GM13976 (cell line): Measurements from ENCODE around the gene TMTC3.

Experiments used
- DNase-seq: peaks from one replicate; pipeline ENCODE4 v3.0.0; 2012; ENCODE audit warnings: low spot score
- in situ Hi-C: fragments of 300-500 bp; cut with MboI; formaldehyde crosslinking; loops from one replicate; pipeline ENCODE4 v1.12.0; 2022; ENCODE audit warnings: low sequenced_read_pairs, mixed read lengths, inconsistent platforms; ENCODE audit not compliant: unreplicated experiment
- TF ChIP-seq, protein P1 (sequence below): IDR thresholded peaks from 2 replicates; pipeline ENCODE4 v1.5.1; 2012; ENCODE audit warnings: borderline replicate concordance, mild to moderate bottlenecking; ENCODE audit not compliant: insufficient read depth; ENCODE audit errors: extremely low read depth, missing control alignments, control extremely low read depth

Gene TMTC3

DNA sequence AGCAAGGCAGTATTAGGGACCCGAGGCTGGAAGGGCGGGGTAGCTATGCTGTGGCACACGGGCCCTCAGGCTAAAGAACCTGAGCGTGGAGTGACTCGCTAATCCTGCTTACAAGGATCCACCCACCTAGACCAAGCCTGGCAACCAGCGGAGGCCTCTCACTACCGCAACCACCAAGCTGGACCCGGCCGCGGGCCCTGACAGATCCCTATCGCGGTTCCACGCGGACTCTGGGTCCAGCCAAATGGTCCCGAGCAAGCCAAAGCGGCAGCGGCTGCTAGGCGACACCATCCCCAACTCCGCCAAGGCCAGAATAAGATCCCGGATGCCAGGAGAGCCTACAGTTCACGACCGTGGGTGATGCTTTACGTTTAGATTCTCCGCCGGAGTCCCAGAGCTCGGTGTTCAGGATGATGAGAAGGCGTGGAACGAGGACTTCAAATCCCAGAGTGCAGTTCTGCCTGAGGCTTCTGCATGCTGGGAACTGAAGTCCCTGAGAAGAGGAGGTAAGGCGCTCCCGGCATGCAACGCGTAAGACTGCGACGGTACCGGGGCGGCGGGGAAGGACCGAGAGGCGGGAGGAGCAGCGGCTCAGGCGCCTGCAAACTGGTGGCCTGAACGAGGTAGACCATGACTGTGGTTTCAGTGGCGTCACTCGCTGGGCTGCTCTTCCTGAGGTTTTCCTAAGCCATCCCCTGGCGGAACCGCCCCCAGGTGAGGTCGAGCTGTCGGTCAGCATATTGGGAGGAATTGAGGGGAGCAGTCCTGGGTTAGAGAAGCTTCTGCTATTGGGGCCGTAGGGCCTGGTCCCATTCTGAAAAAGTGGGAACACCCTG, at the start of gene TMTC3, which contains the start of gene CEP290:
TSS of gene TMTC3 (plus strand) at position 534 of the 836 bp plus-strand sequence. CDS start 6,009 bp downstream, outside the sequence.
TSS of gene CEP290 (minus strand) at position 315 of the 836 bp plus-strand sequence. CDS start 781 bp downstream, outside the sequence.
- peak; percentile 90 for DNase-seq
- TF ChIP-seq, protein P1, sequence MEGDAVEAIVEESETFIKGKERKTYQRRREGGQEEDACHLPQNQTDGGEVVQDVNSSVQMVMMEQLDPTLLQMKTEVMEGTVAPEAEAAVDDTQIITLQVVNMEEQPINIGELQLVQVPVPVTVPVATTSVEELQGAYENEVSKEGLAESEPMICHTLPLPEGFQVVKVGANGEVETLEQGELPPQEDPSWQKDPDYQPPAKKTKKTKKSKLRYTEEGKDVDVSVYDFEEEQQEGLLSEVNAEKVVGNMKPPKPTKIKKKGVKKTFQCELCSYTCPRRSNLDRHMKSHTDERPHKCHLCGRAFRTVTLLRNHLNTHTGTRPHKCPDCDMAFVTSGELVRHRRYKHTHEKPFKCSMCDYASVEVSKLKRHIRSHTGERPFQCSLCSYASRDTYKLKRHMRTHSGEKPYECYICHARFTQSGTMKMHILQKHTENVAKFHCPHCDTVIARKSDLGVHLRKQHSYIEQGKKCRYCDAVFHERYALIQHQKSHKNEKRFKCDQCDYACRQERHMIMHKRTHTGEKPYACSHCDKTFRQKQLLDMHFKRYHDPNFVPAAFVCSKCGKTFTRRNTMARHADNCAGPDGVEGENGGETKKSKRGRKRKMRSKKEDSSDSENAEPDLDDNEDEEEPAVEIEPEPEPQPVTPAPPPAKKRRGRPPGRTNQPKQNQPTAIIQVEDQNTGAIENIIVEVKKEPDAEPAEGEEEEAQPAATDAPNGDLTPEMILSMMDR = no peak
- in situ Hi-C loops = no loop called here

DNA sequence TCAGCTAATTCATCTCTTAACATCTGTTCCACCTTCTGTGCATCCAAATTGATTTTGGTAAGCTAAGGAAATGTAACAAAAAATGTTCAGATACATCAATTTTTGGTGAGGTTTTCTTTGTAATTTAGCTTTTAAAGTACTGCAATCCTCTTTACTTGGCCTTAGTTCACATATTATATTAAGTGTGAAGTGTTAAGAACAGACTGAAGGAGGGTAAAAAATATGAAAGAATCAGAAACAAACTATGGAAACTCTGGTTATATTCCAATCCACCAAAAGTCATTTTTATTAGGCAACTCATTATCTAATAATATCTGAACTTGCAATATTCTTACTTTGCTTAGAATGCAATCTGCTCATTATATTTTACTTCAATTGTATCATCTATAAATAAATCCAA, 49.3 kb upstream of the TMTC3 start:
- DNase-seq = no peak
- TF ChIP-seq, protein P1 = no peak
- in situ Hi-C loops = no loop called here

DNA sequence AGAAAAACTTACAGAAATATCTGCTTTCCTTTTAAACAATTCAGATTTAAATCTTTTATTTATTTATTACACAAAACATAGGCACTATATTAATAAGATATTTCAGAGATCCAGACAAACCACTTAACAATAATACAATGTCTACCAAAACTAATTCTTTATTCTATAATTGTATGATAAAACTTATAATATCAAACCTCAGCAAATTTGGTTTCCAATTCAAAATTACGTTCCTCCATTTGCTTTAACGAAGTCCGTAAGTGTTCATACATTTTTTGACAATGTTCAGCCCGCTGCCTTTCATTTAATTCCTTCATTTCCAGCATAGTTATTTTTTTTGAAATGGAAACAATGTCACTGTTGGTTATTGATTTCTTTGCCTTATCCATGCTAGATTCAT, 48.5 kb upstream of the TMTC3 start:
- in situ Hi-C loops = no loop called here
- TF ChIP-seq, protein P1 = no peak
- no peak for DNase-seq

DNA sequence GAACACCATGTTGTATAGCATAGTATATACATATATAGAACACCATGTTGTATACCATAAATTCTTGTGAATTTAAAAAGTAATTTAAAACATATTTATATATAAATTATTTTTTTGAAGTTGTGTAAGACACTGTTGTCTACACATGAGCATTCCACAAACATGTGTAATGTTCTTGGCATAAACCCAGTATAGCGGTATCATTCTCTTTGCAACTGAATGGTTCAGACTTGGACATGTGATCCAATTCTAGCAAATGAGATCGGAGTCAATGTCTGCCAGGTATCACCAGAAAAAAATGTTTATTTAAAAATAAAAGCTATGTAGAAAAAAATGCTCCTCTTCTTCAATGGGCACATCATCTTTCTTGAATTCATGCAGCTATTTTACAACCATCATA, 34.1 kb upstream of the TMTC3 start:
- TF ChIP-seq, protein P1 = no peak
- in situ Hi-C loops = no loop called here
- DNase-seq = no peak

DNA sequence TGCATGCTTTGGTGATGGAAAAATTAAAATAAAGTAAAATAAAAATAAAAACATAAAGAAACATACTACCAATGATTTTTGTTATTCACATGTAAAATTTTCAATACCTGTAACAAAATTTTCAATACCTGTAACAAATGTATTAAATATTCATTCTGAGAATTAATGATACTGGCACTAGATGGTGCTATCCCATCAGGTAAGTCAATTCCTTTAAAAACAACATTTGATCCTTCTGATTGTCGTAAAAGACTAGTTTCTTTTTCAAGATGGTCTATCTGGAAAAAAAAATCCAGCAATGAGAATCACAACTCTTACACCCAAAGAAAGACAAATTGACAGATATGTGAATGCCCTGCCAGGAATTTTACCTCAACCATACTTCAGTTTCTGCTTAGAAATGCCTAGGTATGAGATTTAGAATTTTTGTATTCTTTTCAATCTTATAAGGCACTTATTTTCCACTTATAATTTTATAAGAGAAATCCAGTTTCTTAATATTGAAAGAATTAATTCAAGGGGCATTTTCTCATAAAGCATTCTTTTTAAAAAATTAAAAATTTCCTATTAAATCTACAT, 30.9 kb upstream of the TMTC3 start:
- peak; percentile 16 for DNase-seq
- in situ Hi-C loops = no loop called here
- TF ChIP-seq, protein P1 = peak; percentile 24

DNA sequence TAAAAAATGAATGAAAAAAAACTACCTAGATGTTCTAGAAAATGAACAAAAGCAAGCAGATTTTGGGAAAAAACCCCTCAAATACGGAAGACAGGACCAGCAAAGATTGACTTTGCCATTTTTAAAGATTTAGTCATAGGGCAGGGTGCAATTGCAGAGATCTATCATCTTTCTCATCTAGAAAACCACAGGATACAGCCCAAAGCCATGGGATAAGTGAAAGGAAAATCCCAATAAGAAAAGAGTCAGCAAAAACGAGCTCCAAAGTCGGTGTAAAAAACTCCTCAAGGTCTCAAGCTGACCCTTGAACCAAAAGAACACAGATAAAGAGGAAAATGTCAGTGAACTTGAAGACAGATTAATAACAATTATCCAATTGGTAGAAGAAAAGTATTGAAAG, 28.2 kb upstream of the TMTC3 start:
- DNase-seq = no peak
- TF ChIP-seq, protein P1 = no peak
- in situ Hi-C loops = no loop called here
